Karpas-422 (cell line): ENCODE measurements around the gene CFAP46. TPM values are rescaled to one million over a fixed set of nuclear protein-coding genes. Genes with fewer than 3 reads are reported as not detected.
"Not testable (repeated sequence)": the region's sequence is repeated elsewhere in the genome, so short reads cannot be mapped to it uniquely, and the experiment has no call there.

Experiments used
- DNase-seq: peaks from one replicate; pipeline ENCODE4 v3.0.0-alpha.2; 2015
- H2AFZ ChIP-seq: fragments of 200-600 bp; sonication (generic); 2 replicates; pipeline ENCODE4 v1.6.1; 2014; ENCODE audit warnings: antibody characterized with exemption, low read length, mixed read lengths
- H3K27ac ChIP-seq: fragments of 200-600 bp; sonication (generic); 2 replicates; pipeline ENCODE4 v1.5.1; 2014; ENCODE audit warnings: mild to moderate bottlenecking, low read length, moderate library complexity
- H3K27me3 ChIP-seq: fragments of 200-600 bp; sonication (generic); 2 replicates; pipeline ENCODE4 v1.6.1; 2014; ENCODE audit warnings: low read length, mixed read lengths
- H3K36me3 ChIP-seq: fragments of 200-600 bp; sonication (generic); 2 replicates; pipeline ENCODE4 v1.6.1; 2014; ENCODE audit warnings: low read length, mixed read lengths; ENCODE audit not compliant: insufficient read depth
- H3K4me1 ChIP-seq: fragments of 200-600 bp; sonication (generic); 2 replicates; pipeline ENCODE4 v1.6.1; 2014; ENCODE audit warnings: mild to moderate bottlenecking, low read length, mixed read lengths
- H3K4me2 ChIP-seq: fragments of 200-600 bp; sonication (generic); 2 replicates; pipeline ENCODE4 v1.6.1; 2014; ENCODE audit warnings: low read length, low read depth, mild to moderate bottlenecking; ENCODE audit not compliant: poor library complexity, severe bottlenecking
- H3K4me3 ChIP-seq: fragments of 200-600 bp; sonication (generic); 2 replicates; pipeline ENCODE4 v1.5.1; 2014; ENCODE audit warnings: mild to moderate bottlenecking, antibody characterized with exemption, low read length, mixed read lengths
- H3K79me2 ChIP-seq: fragments of 200-600 bp; sonication (generic); 2 replicates; pipeline ENCODE4 v1.6.1; 2014; ENCODE audit warnings: mild to moderate bottlenecking, low read length, mixed read lengths
- H3K9ac ChIP-seq: fragments of 200-600 bp; sonication (generic); 2 replicates; pipeline ENCODE4 v1.6.0; 2014; ENCODE audit warnings: low read length
- H3K9me2 ChIP-seq: fragments of 200-600 bp; sonication (generic), shearing (Covaris generic); replicated peaks from 2 replicates; pipeline ENCODE4 v1.6.0; 2014; ENCODE audit warnings: mild to moderate bottlenecking, low read length, moderate library complexity; ENCODE audit not compliant: insufficient read depth
- H3K9me3 ChIP-seq: fragments of 300-700, 200-600 bp; sonication (generic); 2 replicates; pipeline ENCODE4 v1.6.1; 2014; ENCODE audit warnings: low read length, mixed read lengths
- H4K20me1 ChIP-seq: fragments of 200-600 bp; sonication (generic); 2 replicates; pipeline ENCODE4 v1.6.1; 2014; ENCODE audit warnings: mild to moderate bottlenecking, antibody characterized with exemption, low read length, low read depth; ENCODE audit not compliant: insufficient read depth
- total RNA-seq: library from RNA; depleted of rRNA; stranded (reverse); fragments of >200 nt; shearing (Covaris generic); gene quantifications from 2 replicates; pipeline ENCODE4 v1.2.3, GENCODE V29; 2014; ENCODE audit warnings: low replicate concordance

CFAP46 gene
- total RNA-seq, 1 experiment from 2014 or later, result 0.22 TPM

DNA sequence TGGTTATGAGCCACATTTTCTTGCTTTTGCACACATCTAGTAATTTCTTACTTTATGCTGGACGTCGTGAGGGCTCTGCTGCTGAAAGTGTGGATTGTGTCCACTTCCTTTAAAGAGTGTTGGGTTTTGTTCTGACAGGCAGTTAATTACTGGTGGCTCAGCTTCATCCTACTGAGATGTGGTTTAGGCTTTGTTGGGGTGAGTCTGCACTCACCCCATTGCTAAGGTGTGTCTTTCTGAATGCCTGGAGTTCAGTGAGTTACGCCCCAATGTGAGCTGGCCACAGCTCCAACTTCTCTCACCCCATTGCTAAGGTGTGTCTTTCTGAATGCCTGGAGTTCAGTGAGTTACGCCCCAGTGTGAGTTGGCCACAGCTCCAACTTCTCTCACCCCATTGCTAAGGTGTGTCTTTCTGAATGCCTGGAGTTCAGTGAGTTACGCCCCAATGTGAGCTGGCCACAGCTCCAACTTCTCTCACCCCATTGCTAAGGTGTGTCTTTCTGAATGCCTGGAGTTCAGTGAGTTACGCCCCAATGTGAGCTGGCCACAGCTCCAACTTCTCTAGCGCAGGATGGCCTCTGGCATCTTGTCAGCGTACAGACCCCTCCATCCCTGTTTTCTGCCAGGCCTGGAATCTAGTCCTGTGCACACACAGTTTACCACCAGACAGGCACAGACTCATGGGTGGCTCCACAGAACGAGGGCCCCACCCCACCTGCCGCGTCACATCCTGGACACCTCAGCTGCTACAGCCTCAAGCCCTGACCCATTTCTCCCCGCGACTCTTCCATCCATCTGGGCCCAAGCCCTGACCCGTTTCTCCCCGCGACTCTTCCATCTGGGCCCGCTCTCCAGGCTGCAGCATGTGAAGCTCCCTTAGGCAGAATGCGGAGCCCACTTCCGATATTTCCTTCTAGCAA lies 39.5 kb downstream of the CFAP46 start:
- not testable (repeated sequence) for DNase-seq, H2AFZ ChIP-seq, H3K9me3 ChIP-seq, H3K27ac ChIP-seq, H3K9me2 ChIP-seq, H3K4me2 ChIP-seq, H3K4me3 ChIP-seq, H3K4me1 ChIP-seq, H3K79me2 ChIP-seq, H4K20me1 ChIP-seq, H3K36me3 ChIP-seq, H3K27me3 ChIP-seq, H3K9ac ChIP-seq

DNA sequence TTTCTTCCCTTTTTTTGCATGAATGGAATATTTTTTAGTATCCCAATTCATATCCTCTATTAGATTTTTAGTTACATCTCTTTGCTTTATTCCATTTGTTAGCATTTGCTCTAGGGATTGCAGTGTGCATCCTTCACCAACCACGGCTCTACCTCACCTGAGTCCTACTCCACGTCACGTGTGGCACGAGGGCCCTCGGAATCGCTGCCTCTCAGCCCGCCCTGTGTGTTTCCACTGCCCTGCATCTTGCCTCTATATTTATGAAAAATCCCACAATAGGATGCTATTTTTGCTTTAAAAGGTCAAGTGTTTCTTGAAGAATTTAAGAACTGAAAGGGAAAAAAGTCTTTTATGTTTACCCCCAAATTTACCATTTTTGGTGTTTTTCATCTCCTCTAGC lies 41.0 kb downstream of the CFAP46 start:
- H3K79me2 ChIP-seq, result no peaks in the 10 kb centered on the region
- no peaks in the 10 kb centered on the region for H3K9me2 ChIP-seq
- H3K36me3 ChIP-seq, result no peaks in the 10 kb centered on the region
- H3K4me2 ChIP-seq, result no peak overlapping the region
- H4K20me1 ChIP-seq, result no peaks in the 10 kb centered on the region
- H3K9me3 ChIP-seq, result 0 out of 2 replicates have a peak, but pooled peaks cover 3% of the 10 kb centered on the region
- no peak overlapping the region for H3K27ac ChIP-seq
- no peaks in the 10 kb centered on the region for H3K27me3 ChIP-seq
- H3K4me3 ChIP-seq, result no peak overlapping the region
- H3K9ac ChIP-seq, result no peak overlapping the region
- no peaks in the 10 kb centered on the region for H3K4me1 ChIP-seq
- no peak for DNase-seq
- H2AFZ ChIP-seq, result no peak overlapping the region

DNA sequence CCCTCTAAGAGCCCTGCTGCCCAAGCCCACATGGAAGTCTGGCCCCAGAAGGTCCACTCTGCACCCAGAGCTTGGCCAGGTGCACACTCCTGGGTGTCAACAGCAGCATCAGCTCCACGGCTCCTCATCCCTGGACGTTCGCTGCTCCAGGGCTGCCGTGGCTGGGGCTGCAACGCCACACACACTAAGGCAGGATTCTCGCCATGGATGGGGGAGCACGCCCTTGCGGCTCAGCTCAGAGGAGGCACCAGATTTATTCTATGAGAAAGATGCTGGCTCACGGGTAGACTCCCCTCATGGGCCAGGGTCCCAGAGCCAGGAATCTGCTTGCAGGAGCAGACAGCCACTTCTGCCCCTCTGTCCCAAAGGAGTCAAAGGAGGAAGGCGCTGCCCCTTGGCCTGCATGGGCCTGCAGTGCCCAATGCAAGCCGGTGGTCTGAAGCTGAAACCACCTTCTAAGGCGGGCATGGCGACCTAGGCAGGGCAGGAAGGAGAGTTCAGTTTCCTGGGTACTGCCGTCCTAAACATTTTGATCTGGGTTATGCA lies 42.1 kb downstream of the CFAP46 start:
- no peaks in the 10 kb centered on the region for H3K36me3 ChIP-seq
- H3K9me3 ChIP-seq, result 0 out of 2 replicates have a peak, but pooled peaks cover 3% of the 10 kb centered on the region
- no peak overlapping the region for H3K4me2 ChIP-seq
- H3K79me2 ChIP-seq, result no peaks in the 10 kb centered on the region
- no peaks in the 10 kb centered on the region for H3K27me3 ChIP-seq
- H3K27ac ChIP-seq, result no peak overlapping the region
- no peak overlapping the region for H3K4me3 ChIP-seq
- no peak for DNase-seq
- H3K9me2 ChIP-seq, result no peaks in the 10 kb centered on the region
- no peaks in the 10 kb centered on the region for H4K20me1 ChIP-seq
- H3K9ac ChIP-seq, result no peak overlapping the region
- no peak overlapping the region for H2AFZ ChIP-seq
- no peaks in the 10 kb centered on the region for H3K4me1 ChIP-seq

DNA sequence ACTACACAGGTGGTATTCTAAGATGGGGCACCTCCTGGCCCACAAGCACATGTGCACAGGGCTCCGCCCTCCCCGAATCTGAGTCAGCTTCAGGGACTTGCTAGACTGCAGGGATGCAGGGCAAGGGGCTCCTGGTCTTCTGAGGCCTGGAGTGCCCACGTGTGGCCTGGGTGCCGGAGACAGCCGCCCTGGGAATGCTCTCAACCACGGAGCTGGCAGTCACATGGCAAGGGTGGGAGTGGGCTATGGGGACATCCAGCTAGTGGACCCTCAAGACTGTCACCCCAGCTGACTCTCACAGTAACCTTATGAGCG lies 42.7 kb downstream of the CFAP46 start:
- H2AFZ ChIP-seq, result no peak overlapping the region
- H4K20me1 ChIP-seq, result no peaks in the 10 kb centered on the region
- no peak for DNase-seq
- no peak overlapping the region for H3K4me3 ChIP-seq
- no peaks in the 10 kb centered on the region for H3K79me2 ChIP-seq
- H3K9me2 ChIP-seq, result no peaks in the 10 kb centered on the region
- no peak overlapping the region for H3K27ac ChIP-seq
- H3K4me1 ChIP-seq, result no peaks in the 10 kb centered on the region
- H3K9ac ChIP-seq, result no peak overlapping the region
- no peak overlapping the region for H3K4me2 ChIP-seq
- no peaks in the 10 kb centered on the region for H3K27me3 ChIP-seq
- no peaks in the 10 kb centered on the region for H3K36me3 ChIP-seq
- H3K9me3 ChIP-seq, result 0 out of 2 replicates have a peak, but pooled peaks cover 3% of the 10 kb centered on the region

DNA sequence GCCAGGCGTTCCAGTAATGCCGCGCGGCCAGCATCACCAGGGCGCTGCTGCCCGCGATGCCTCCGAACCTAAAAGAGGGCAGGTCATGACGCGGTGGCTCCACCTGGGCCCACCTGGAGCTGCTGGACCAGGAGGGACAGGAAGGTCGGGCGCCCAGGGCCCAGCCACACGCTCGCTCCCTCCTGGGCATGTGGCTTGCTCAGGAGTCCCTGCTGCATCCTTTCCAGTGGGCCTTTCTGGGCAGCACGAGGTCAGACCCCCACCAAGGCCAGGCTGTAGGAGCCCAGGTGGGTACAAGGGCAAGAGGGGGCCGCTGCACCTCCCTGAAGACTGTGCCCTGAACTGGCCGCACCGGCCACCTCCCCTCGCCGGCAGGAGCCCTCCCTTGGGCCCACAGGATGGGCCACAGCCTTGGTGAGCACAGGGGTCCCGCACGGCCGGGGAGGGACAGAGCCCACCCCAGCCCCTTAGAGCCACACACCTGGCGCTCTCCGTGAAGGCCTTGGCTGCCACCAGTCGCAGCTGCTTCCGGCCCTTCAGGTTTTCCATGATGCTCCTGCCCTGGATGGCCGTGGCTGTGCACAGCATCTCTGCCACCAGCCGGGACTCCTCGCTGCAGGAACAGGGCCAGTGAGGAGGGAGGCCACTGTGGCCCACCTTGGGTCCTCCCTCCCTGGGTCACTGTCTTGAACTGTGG lies 43.2 kb downstream of the CFAP46 start:
- DNase-seq, result no peak
- no peaks in the 10 kb centered on the region for H3K27me3 ChIP-seq
- H3K9me3 ChIP-seq, result 0 out of 2 replicates have a peak, but pooled peaks cover 3% of the 10 kb centered on the region
- H4K20me1 ChIP-seq, result no peaks in the 10 kb centered on the region
- no peak overlapping the region for H3K27ac ChIP-seq
- no peak overlapping the region for H3K9ac ChIP-seq
- H3K4me3 ChIP-seq, result no peak overlapping the region
- H3K4me1 ChIP-seq, result peaks cover 4% of the 10 kb centered on the region
- no peak overlapping the region for H3K4me2 ChIP-seq
- H3K79me2 ChIP-seq, result no peaks in the 10 kb centered on the region
- no peaks in the 10 kb centered on the region for H3K36me3 ChIP-seq
- no peaks in the 10 kb centered on the region for H3K9me2 ChIP-seq
- H2AFZ ChIP-seq, result no peak overlapping the region

DNA sequence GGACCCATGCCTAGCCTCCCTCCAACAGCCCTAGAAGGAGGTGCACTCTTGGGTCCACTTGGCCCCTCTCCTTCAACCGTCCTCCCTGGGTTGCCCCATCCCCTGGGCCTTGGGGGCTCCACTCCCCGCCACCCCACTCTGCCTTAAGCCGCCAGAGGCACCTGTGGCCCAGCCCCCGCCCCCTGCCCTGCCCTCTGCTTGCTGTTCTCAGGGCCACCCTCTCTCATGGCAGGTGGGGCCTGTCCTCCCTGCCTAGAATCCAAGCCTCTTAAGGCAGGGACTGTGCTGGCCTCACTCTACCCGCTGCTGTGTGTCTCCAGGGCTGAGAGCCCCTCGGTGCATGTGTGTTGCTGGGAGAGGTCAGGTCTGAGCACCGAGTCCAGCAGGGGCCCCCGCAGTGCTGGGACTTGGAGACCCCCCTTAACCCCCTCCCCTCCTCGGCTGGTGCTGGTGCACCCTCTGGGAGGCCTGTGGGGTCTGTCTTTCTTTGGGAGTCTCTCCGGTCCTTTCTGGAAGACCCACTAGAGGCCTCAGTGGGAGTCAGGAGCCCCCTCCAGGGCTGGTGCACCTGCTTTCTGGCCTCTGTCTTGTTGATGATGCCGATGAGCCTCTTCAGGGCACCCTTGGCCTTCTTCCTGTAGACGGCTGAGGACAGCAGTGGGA lies 43.8 kb downstream of the CFAP46 start:
- Histone ChIP-seq H3K4me2 (no peak overlapping the region), H3K4me3 (no peak overlapping the region), H2AFZ (no peak overlapping the region), H3K27ac (no peak overlapping the region), H3K36me3 (no peaks in the 10 kb centered on the region), H3K79me2 (no peaks in the 10 kb centered on the region), H3K9ac (no peak overlapping the region), H3K9me3 (0 out of 2 replicates have a peak, but pooled peaks cover 3% of the 10 kb centered on the region), H3K27me3 (no peaks in the 10 kb centered on the region), H3K4me1 (peaks cover 10% of the 10 kb centered on the region), H4K20me1 (no peaks in the 10 kb centered on the region), H3K9me2 (no peaks in the 10 kb centered on the region)
- no peak for DNase-seq

DNA sequence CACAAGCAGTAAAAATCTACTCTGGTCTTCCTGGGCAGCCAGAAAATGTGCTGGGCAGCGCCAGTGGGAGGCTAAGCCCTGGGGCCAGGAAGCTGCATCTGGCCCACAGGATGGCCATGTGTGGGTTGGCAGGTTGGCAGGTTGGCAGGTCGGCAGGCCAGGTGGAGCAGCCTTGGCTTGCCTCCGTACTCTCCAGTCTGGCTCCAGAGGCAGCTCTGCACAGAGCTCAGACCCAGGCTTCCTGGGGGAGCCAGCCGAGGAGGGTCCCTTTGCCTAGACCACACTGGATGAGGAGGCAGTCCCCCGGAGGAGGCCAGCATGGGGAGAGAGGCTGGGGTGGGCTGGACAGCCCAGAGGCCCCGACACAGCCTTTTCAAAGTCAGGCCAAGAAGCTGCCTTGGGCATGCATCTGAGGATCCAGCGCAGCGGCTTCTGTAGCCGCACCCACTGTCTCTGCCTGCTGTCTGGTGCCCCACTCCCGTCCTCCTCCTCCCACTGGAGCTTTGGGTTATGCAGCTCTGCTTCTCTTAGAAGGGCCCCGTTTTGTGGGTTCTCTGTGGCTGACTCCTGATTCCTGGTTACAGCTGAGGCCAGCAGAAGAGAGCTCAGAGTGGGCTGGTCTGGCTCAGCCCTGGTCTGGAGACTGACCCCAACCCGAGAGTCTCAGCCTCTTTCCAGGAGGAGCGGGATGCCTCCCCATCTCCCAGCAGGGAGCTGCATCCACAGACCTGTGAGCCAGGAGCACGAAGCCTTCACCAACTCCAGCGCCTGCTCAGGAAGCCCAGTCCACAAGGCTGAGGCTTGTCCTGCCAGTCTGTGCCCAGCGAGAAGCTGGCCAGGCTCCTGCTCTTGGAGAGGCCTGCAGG lies 44.6 kb downstream of the CFAP46 start:
- Histone ChIP-seq H3K4me1 (peaks cover 10% of the 10 kb centered on the region), H3K27me3 (no peaks in the 10 kb centered on the region), H3K79me2 (no peaks in the 10 kb centered on the region), H3K9me2 (no peaks in the 10 kb centered on the region), H3K9ac (no peak overlapping the region), H3K4me3 (no peak overlapping the region), H3K27ac (no peak overlapping the region), H4K20me1 (no peaks in the 10 kb centered on the region), H3K9me3 (0 out of 2 replicates have a peak, but pooled peaks cover 3% of the 10 kb centered on the region), H3K36me3 (no peaks in the 10 kb centered on the region), H3K4me2 (no peak overlapping the region), H2AFZ (no peak overlapping the region)
- no peak for DNase-seq
